Hepatocyte (in vitro differentiated cells): Measurements from ENCODE around the gene STK17A.

Source experiments
- CTCF ChIP-seq: fragments of 200-600 bp; sonication (generic); IDR thresholded peaks from 2 replicates; pipeline ENCODE4 v1.5.1; 2016; ENCODE audit warnings: antibody characterized with exemption, mild to moderate bottlenecking; ENCODE audit not compliant: poor library complexity
- EZH2 ChIP-seq: fragments of 200-600 bp; sonication (generic); IDR thresholded peaks from 2 replicates; pipeline ENCODE4 v1.6.1; 2016; ENCODE audit warnings: antibody characterized with exemption, mild to moderate bottlenecking, borderline replicate concordance

GRCh38 chr7:43604251-43604650, 21.3 kb downstream of the STK17A start:
- no peak for TF ChIP-seq CTCF
- TF ChIP-seq EZH2 = no peak
